SK-N-SH (cell line): ENCODE data around the gene C13orf46. TPM values are rescaled to one million over a fixed set of nuclear protein-coding genes. Genes with fewer than 3 reads are reported as not detected.

Source experiments
- CTCF ChIA-PET: fragments of 300-600, 350-600 bp; formaldehyde crosslinking; extraction: SDS; loops from one replicate; lab custom pipeline; 2021; lab: Yijun Ruan, JAX
- POLR2A ChIA-PET: fragments of 350-600 bp; sonication (Branson Sonifier 250); formaldehyde crosslinking; extraction: SDS; loops from one replicate; lab custom pipeline; 2020; ENCODE audit warnings: antibody characterized with exemption, inconsistent platforms; lab: Yijun Ruan, JAX
- DNase-seq: peaks from one replicate; pipeline ENCODE4 v3.0.0; 2012
- H2AFZ ChIP-seq: fragments of 200-600 bp; sonication (generic); 2 replicates; pipeline ENCODE4 v1.8.1; 2016; ENCODE audit warnings: antibody characterized with exemption, mild to moderate bottlenecking, low read depth
- H3F3A ChIP-seq: fragments of 200-600 bp; sonication (generic); replicated peaks from 2 replicates; pipeline ENCODE3; 2016; ENCODE audit warnings: antibody characterized with exemption, mild to moderate bottlenecking; ENCODE audit not compliant: insufficient read depth
- H3K27ac ChIP-seq, 2 experiments: fragments of 200-500 bp in 1 of 2; fragments of 200-600 bp in 1 of 2; sonication (Bioruptor generic) in 1 of 2; sonication (generic), shearing (Covaris generic) in 1 of 2; 2 replicates each; pipeline versions ENCODE4 v1.5.1 to v1.6.1; 2014 to 2016; ENCODE audit warnings: low read depth in 2 of 2, inconsistent platforms in 1 of 2, low read length in 1 of 2, mild to moderate bottlenecking in 1 of 2, mixed read lengths in 1 of 2
- H3K27me3 ChIP-seq: fragments of 200-600 bp; sonication (generic), shearing (Covaris generic); 2 replicates; pipeline ENCODE4 v1.6.1; 2016; ENCODE audit warnings: mixed run types; ENCODE audit not compliant: insufficient read depth
- H3K36me3 ChIP-seq, 2 experiments: fragments of 200-500 bp in 1 of 2; fragments of 200-600 bp in 1 of 2; sonication (Bioruptor generic) in 1 of 2; sonication (generic) in 1 of 2; replicated peaks in 1 of 2; 2 replicates each; pipeline versions ENCODE3 to v1.5.1; 2014 to 2016; ENCODE audit warnings: low read length in 1 of 2, mild to moderate bottlenecking in 1 of 2; ENCODE audit not compliant: insufficient read depth in 2 of 2, control insufficient read depth in 1 of 2
- H3K4me1 ChIP-seq, 2 experiments: fragments of 200-500 bp in 1 of 2; fragments of 200-600 bp in 1 of 2; sonication (Bioruptor generic) in 1 of 2; sonication (generic), shearing (Covaris generic) in 1 of 2; 2 replicates each; pipeline versions ENCODE4 v1.5.1 to v1.6.1; 2014 to 2016; ENCODE audit warnings: low read depth in 1 of 2, low read length in 1 of 2, mixed run types in 1 of 2; ENCODE audit not compliant: insufficient read depth in 2 of 2, control insufficient read depth in 1 of 2
- H3K4me2 ChIP-seq: fragments of 200-600 bp; sonication (generic), shearing (Covaris generic); 2 replicates; pipeline ENCODE4 v1.6.1; 2017; ENCODE audit warnings: mixed run types
- H3K4me3 ChIP-seq, 2 experiments: fragments of 200-500 bp in 1 of 2; fragments of 200-600 bp in 1 of 2; sonication (Bioruptor generic) in 1 of 2; sonication (generic), shearing (Covaris generic) in 1 of 2; 2 replicates each; pipeline versions ENCODE4 v1.5.1 to v1.8.1; 2014 to 2016; ENCODE audit warnings: low read depth in 2 of 2, inconsistent platforms in 1 of 2, low read length in 1 of 2, mild to moderate bottlenecking in 1 of 2, mixed read lengths in 1 of 2, moderate library complexity in 1 of 2
- H3K79me2 ChIP-seq: fragments of 200-600 bp; sonication (generic); 2 replicates; pipeline ENCODE4 v1.8.1; 2017; ENCODE audit warnings: mild to moderate bottlenecking; ENCODE audit not compliant: insufficient read depth
- H3K9ac ChIP-seq: fragments of 200-600 bp; sonication (generic); 2 replicates; pipeline ENCODE4 v1.6.1; 2017; ENCODE audit warnings: mixed run types
- H3K9me2 ChIP-seq: fragments of 200-600 bp; sonication (generic); 2 replicates; pipeline ENCODE4 v1.6.1; 2017; ENCODE audit warnings: mixed run types
- H3K9me3 ChIP-seq: fragments of 200-600 bp; sonication (generic); 2 replicates; pipeline ENCODE4 v1.6.1; 2017; ENCODE audit warnings: mixed run types, mild to moderate bottlenecking, moderate library complexity
- H4K20me1 ChIP-seq: fragments of 200-600 bp; sonication (generic); 2 replicates; pipeline ENCODE4 v1.6.1; 2017; ENCODE audit warnings: mild to moderate bottlenecking, mixed run types; ENCODE audit not compliant: insufficient read depth
- FOXM1 ChIP-seq: IDR thresholded peaks from 2 replicates; pipeline ENCODE4 v1.4.0; 2012; ENCODE audit warnings: low read depth, mild to moderate bottlenecking
- NFIC ChIP-seq: IDR thresholded peaks from 2 replicates; pipeline ENCODE4 v1.4.0; 2012; ENCODE audit warnings: borderline replicate concordance
- REST ChIP-seq: IDR thresholded peaks from 2 replicates; pipeline ENCODE4 v1.6.1; 2012; ENCODE audit warnings: mild to moderate bottlenecking, low read depth, low read length, moderate library complexity
- TEAD4 ChIP-seq: IDR thresholded peaks from 2 replicates; pipeline ENCODE4 v1.4.0; 2012; ENCODE audit warnings: mild to moderate bottlenecking, borderline replicate concordance; ENCODE audit not compliant: insufficient read depth
- WGBS: methylation state at CpG from one replicate; pipeline ENCODE4 v1.1.6; 2017; ENCODE audit warnings: low lambda C conversion rate; 5-methylcytosine and 5-hydroxymethylcytosine counted together
- polyA plus RNA-seq, 3 experiments: library from polyadenylated mRNA; depleted of rRNA; stranded (reverse); fragments of >200 nt; gene quantifications; 2 replicates each; pipeline ENCODE4 v1.2.3, GENCODE V29; 2012

Gene C13orf46
- polyA plus RNA-seq, 1 of the 3 experiments (the other 2 are of a cell fraction), result 1.7 TPM

- Histone ChIP-seq H3K79me2 (no peaks in the 10 kb centered on the region), H3K36me3 (no peaks in the 10 kb centered on the region), H3K9me2 (no peaks in the 10 kb centered on the region), H3K4me2 (no peak overlapping the region), H3K27ac (no peak overlapping the region), H3F3A (no peaks in the 10 kb centered on the region), H3K9me3 (no peaks in the 10 kb centered on the region), H4K20me1 (no peaks in the 10 kb centered on the region), H3K9ac (no peak overlapping the region), H3K4me3 (no peak overlapping the region), H3K27me3 (no peaks in the 10 kb centered on the region), H2AFZ (no peak overlapping the region), H3K4me1 (peaks cover 0 to 6% of the 10 kb centered on the region in 2 experiments; a peak in 1 of 4 replicates)
- WGBS, result 88% methylated on average over 10 of the region's 24 CpGs
- no peak for TF ChIP-seq REST
- TF ChIP-seq NFIC, result no peak
- no peak for TF ChIP-seq FOXM1
- TF ChIP-seq, all 33 proteins: peak for 0
- ChIA-PET POLR2A (no interaction called here), CTCF (interaction anchor here (0.7 to 1.0 kb wide), 2 partner anchors 17 to 1394 kb away, joined by 3 read pairs; no protein-coding TSS in a partner anchor)
- DNase-seq, result no peak
These were observed 23.2 kb downstream of the C13orf46 start for GRCh38 chr13:113950451-113951245.

DNA sequence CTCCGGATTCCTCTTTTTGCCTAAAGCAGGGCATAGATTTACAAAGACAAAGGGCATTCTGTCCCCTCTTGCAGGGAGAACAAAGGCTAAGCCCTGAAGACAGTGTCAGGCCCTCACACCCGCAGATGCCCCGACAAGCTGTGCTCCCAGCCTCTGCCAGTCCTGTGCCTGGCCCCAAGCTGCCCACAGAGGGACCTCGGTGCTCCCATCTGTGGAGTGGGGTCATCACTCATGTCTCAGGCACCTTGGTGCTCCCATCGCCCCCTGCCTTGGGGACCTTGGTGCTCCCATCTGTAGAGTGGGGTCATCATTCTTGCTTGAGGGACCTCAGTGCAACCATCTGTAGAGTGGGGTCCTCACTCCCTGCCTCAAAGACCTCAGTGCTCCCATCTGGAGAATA lies 24.3 kb downstream of the C13orf46 start:
- Histone ChIP-seq H3K9me2 (no peaks in the 10 kb centered on the region), H2AFZ (no peak overlapping the region), H3K27ac (no peak overlapping the region), H3K4me3 (no peak overlapping the region), H3F3A (no peaks in the 10 kb centered on the region), H4K20me1 (no peaks in the 10 kb centered on the region), H3K4me1 (peaks cover 0 to 6% of the 10 kb centered on the region in 2 experiments; a peak in 1 of 4 replicates), H3K9ac (no peak overlapping the region), H3K9me3 (no peaks in the 10 kb centered on the region), H3K79me2 (no peaks in the 10 kb centered on the region), H3K27me3 (no peaks in the 10 kb centered on the region), H3K4me2 (no peak overlapping the region), H3K36me3 (no peaks in the 10 kb centered on the region)
- POLR2A ChIA-PET, result no interaction called here
- no peak for DNase-seq
- WGBS, result 89% methylated on average over 5 of the region's 5 CpGs
- CTCF ChIA-PET, result no interaction called here
- TF ChIP-seq TEAD4, result no peak
- TF ChIP-seq, all 33 proteins: peak for 0
